ENCODE results near the gene NEO1. TPM values are rescaled to one million over a fixed set of nuclear protein-coding genes. Genes with fewer than 3 reads are reported as not detected.

The NEO1 gene
- polyA plus RNA-seq, 1 donor (not counting 4 experiments of a cell fraction or from before 2014, with no cell fraction given) = 4.4 TPM

DNA sequence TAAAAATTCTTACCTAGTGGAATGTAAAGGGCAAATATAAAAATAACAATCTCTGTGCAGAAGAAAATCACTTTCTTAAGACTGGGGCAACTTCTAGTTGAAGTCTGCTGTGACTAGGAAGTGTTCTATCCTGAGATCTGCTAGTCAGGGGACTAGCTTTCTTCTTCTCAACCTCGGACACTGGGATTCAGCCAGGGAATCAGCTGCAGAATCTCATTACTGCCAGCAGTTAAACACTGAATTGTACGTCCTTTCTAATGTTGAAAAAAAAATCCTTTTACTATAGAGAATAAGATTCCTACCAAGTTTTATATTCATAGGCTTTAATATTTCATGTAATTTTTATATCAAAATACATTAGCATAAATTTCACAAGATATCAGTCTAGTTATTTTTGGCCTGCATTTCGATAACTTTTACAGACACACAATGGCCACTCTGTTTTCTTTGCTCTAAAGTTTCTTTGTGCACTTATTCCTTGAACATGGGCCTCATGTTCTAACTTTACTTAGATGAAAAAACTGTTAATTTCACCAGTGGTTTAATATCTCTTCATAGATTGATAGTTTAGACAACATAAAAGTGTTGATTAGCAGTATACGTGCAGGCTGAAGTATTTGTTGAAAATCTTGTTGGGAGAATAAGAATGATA is 2.6 kb upstream of the NEO1 start:
- H3K9me1 ChIP-seq (ENCODE audit: control insufficient read depth, extremely low read depth, insufficient read depth, low read length) = no peaks in the 10 kb centered on the region
- no peaks in the 10 kb centered on the region for H3K79me2 ChIP-seq (ENCODE audit: control insufficient read depth, insufficient read depth, low read length)

DNA sequence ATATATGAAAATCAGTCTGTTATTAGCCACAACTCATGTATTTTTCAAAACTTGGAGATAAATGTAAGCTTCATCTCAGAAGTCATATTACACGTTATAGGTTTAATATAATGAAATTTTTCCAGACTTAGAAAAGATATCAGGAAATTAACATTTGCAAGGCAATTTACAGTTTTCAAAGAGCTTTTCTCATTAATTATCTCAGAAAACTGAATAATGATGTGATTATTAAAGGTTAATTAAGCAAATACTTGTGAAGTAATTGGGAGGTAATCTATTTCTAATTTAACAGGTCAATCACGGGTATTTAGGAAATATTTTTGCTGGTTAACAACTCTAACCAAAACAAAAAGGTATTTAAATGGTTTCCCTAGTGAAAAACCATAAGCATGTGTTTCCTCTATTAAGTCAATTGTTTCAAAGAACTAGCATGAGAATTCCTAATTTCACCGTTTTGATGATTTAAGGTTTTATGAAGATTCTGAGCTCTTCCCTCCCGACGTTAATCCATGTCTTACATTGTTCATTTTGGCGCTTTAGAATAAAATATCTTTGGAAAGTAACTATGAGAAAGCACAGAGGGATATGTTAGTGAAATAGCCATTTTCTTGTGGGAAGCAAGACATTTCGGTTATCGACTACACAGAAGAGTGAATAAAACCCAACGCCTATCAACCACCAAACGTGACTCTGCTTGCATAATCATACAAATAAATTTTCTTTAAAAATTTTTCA is 1.5 kb upstream of the NEO1 start:
- FAIRE-seq = no peak
- H3K36me3 ChIP-seq (ENCODE audit: control insufficient read depth in 2 of 2, extremely low read depth in 1 of 2, insufficient read depth in 2 of 2, low read length in 2 of 2) = no peaks in the 10 kb centered on the region
- H3K4me3 ChIP-seq (ENCODE audit: control insufficient read depth in 2 of 3, extremely low read depth in 1 of 3, insufficient read depth in 2 of 3, low read depth in 1 of 3, low read length in 3 of 3) = peak overlapping the region in 2 of 3 experiments; percentile 76 to 77
- TF ChIP-seq, protein P1, sequence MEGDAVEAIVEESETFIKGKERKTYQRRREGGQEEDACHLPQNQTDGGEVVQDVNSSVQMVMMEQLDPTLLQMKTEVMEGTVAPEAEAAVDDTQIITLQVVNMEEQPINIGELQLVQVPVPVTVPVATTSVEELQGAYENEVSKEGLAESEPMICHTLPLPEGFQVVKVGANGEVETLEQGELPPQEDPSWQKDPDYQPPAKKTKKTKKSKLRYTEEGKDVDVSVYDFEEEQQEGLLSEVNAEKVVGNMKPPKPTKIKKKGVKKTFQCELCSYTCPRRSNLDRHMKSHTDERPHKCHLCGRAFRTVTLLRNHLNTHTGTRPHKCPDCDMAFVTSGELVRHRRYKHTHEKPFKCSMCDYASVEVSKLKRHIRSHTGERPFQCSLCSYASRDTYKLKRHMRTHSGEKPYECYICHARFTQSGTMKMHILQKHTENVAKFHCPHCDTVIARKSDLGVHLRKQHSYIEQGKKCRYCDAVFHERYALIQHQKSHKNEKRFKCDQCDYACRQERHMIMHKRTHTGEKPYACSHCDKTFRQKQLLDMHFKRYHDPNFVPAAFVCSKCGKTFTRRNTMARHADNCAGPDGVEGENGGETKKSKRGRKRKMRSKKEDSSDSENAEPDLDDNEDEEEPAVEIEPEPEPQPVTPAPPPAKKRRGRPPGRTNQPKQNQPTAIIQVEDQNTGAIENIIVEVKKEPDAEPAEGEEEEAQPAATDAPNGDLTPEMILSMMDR (optimal IDR thresholded peaks at IDR 0.05 in 1 of 3, IDR thresholded peaks at IDR 0.05 in 1 of 3, conservative IDR thresholded peaks at IDR 0.05 in 1 of 3; ENCODE audit: extremely low read depth in 1 of 3, insufficient read depth in 2 of 3, low read length in 3 of 3) = no peak
- TF ChIP-seq EZH2 (IDR thresholded peaks at IDR 0.05; ENCODE audit: low read length) = no peak
- no peaks in the 10 kb centered on the region for H3K9me3 ChIP-seq (ENCODE audit: control insufficient read depth, low read depth, low read length)
- dilution Hi-C loops (cut with MboI; ENCODE audit: extremely low pct_ligation_motif_present, low sequenced_read_pairs) = no loop called here
- H3K79me2 ChIP-seq (ENCODE audit: control insufficient read depth, insufficient read depth, low read length) = no peaks in the 10 kb centered on the region
- no peaks in the 10 kb centered on the region for H3K9me1 ChIP-seq (ENCODE audit: control insufficient read depth, extremely low read depth, insufficient read depth, low read length)
- DNase-seq (ENCODE audit: low read depth, low spot score) = no peak
- H3K27ac ChIP-seq (ENCODE audit: control insufficient read depth, insufficient read depth, low read length) = no peak overlapping the region
- H3K4me1 ChIP-seq (ENCODE audit: control insufficient read depth, extremely low read depth, insufficient read depth, low read length) = peaks cover 9% of the 10 kb centered on the region
- peak overlapping the region; percentile 64 for H3K9ac ChIP-seq (ENCODE audit: control insufficient read depth, extremely low read depth, insufficient read depth, low read length)
- peak overlapping the region; percentile 87 for H2AFZ ChIP-seq (ENCODE audit: control insufficient read depth, low read length)
- no peaks in the 10 kb centered on the region for H4K20me1 ChIP-seq (ENCODE audit: control insufficient read depth, extremely low read depth, insufficient read depth, low read length)
- peaks cover 7% of the 10 kb centered on the region for H3K27me3 ChIP-seq (ENCODE audit: control insufficient read depth, extremely low read depth, insufficient read depth, low read length)
- peak overlapping the region; percentile 93 for H3K4me2 ChIP-seq (ENCODE audit: control insufficient read depth, extremely low read depth, insufficient read depth, low read depth, low read length)

More for the DNA sequence above, 2.6 kb upstream of the NEO1 start:
- Histone ChIP-seq H3K9me3 (ENCODE audit: control insufficient read depth, low read depth, low read length) (no peaks in the 10 kb centered on the region), H3K36me3 (ENCODE audit: control insufficient read depth in 2 of 2, extremely low read depth in 1 of 2, insufficient read depth in 2 of 2, low read length in 2 of 2) (no peaks in the 10 kb centered on the region), H3K27ac (ENCODE audit: control insufficient read depth, insufficient read depth, low read length) (no peak overlapping the region), H3K27me3 (ENCODE audit: control insufficient read depth, extremely low read depth, insufficient read depth, low read length) (peaks cover 7% of the 10 kb centered on the region), H3K4me2 (ENCODE audit: control insufficient read depth, extremely low read depth, insufficient read depth, low read depth, low read length) (no peak overlapping the region), H3K4me3 (ENCODE audit: control insufficient read depth in 2 of 3, extremely low read depth in 1 of 3, insufficient read depth in 2 of 3, low read depth in 1 of 3, low read length in 3 of 3) (no peak overlapping the region), H2AFZ (ENCODE audit: control insufficient read depth, low read length) (no peak overlapping the region), H3K9ac (ENCODE audit: control insufficient read depth, extremely low read depth, insufficient read depth, low read length) (no peak overlapping the region), H4K20me1 (ENCODE audit: control insufficient read depth, extremely low read depth, insufficient read depth, low read length) (no peaks in the 10 kb centered on the region), H3K4me1 (ENCODE audit: control insufficient read depth, extremely low read depth, insufficient read depth, low read length) (peaks cover 9% of the 10 kb centered on the region)
- dilution Hi-C loops (cut with MboI; ENCODE audit: extremely low pct_ligation_motif_present, low sequenced_read_pairs) = no loop called here
- DNase-seq (ENCODE audit: low read depth, low spot score) = no peak
- FAIRE-seq = no peak
- TF ChIP-seq EZH2 (IDR thresholded peaks at IDR 0.05; ENCODE audit: low read length) = no peak
- TF ChIP-seq, protein P1 (optimal IDR thresholded peaks at IDR 0.05 in 1 of 3, IDR thresholded peaks at IDR 0.05 in 1 of 3, conservative IDR thresholded peaks at IDR 0.05 in 1 of 3; ENCODE audit: extremely low read depth in 1 of 3, insufficient read depth in 2 of 3, low read length in 3 of 3) = no peak

All from keratinocyte (primary cell).